Endothelial cell of umbilical vein (primary cell): Measurements from ENCODE around the gene LARP7. TPM values are rescaled to one million over a fixed set of nuclear protein-coding genes. Genes with fewer than 3 reads are reported as not detected.

Experiments used
- BruUV-seq: library from RNA; stranded (reverse); fragments of 400-500 nt; replicated peaks from 2 replicates; lab custom pipeline; 2021; lab: Mats Ljungman, UMichigan
- CTCF ChIA-PET: fragments of 300-600, 350-600 bp; sonication (Branson Sonifier 250); formaldehyde crosslinking; loops from one replicate; lab custom pipeline; 2021; ENCODE audit warnings: antibody characterized with exemption, inconsistent platforms; lab: Charles Lee
- POLR2A ChIA-PET: fragments of 300-600, 350-600 bp; sonication (Branson Sonifier 250); formaldehyde crosslinking; loops from one replicate; lab custom pipeline; 2021; ENCODE audit warnings: antibody characterized with exemption, inconsistent platforms; lab: Charles Lee
- DNase-seq: peaks from one replicate; pipeline ENCODE4 v3.0.0-alpha.2; 2011; ENCODE audit warnings: low read depth, low spot score
- FAIRE-seq: peaks from 2 replicates; lab custom pipeline; 2011; peaks lifted over from hg19 to GRCh38; lab: Jason Lieb, UNC
- H2AFZ ChIP-seq: 2 replicates; pipeline ENCODE4 v1.6.0; 2012; ENCODE audit warnings: low read depth, low read length, control low read depth, inconsistent platforms
- H3K27ac ChIP-seq: 2 replicates; pipeline ENCODE4 v1.5.1; 2011; ENCODE audit warnings: low read depth, mild to moderate bottlenecking, control low read depth, low read length, moderate library complexity; ENCODE audit not compliant: insufficient read depth
- H3K27me3 ChIP-seq, 2 experiments: 2 replicates each; pipeline versions ENCODE4 v1.6.0 to v1.6.1; 2011; ENCODE audit warnings: low read length in 2 of 2, mixed read lengths in 1 of 2; ENCODE audit not compliant: control insufficient read depth in 2 of 2, insufficient read depth in 2 of 2
- H3K36me3 ChIP-seq, 2 experiments: 2 replicates in 1 of 2; 3 replicates in 1 of 2; pipeline ENCODE4 v1.5.1; 2011; ENCODE audit warnings: low read length in 2 of 2, mild to moderate bottlenecking in 1 of 2, moderate library complexity in 1 of 2; ENCODE audit not compliant: control insufficient read depth in 2 of 2, insufficient read depth in 2 of 2; ENCODE audit errors: extremely low read depth in 1 of 2
- H3K4me1 ChIP-seq: 3 replicates; pipeline ENCODE4 v1.5.1; 2011; ENCODE audit warnings: mild to moderate bottlenecking, low read length; ENCODE audit not compliant: control insufficient read depth, insufficient read depth; ENCODE audit errors: extremely low read depth
- H3K4me2 ChIP-seq: 2 replicates; pipeline ENCODE4 v1.6.1; 2011; ENCODE audit warnings: low read length, control low read depth, mixed read lengths; ENCODE audit not compliant: insufficient read depth
- H3K4me3 ChIP-seq, 3 experiments: fragments of 200-600 bp in 1 of 3; sonication (generic), shearing (Covaris generic) in 1 of 3; replicated peaks in 1 of 3; 2 replicates each; pipeline ENCODE4 v1.5.1; 2011 to 2016; ENCODE audit warnings: control low read depth in 3 of 3, low read length in 3 of 3, mild to moderate bottlenecking in 2 of 3, inconsistent platforms in 1 of 3, low read depth in 1 of 3, moderate library complexity in 1 of 3; ENCODE audit not compliant: insufficient read depth in 1 of 3
- H3K79me2 ChIP-seq: 2 replicates; pipeline ENCODE4 v1.6.0; 2012; ENCODE audit warnings: low read length, inconsistent platforms; ENCODE audit not compliant: control insufficient read depth, insufficient read depth
- H3K9ac ChIP-seq: replicated peaks from 2 replicates; pipeline ENCODE3; 2011; ENCODE audit warnings: low read length, control low read depth; ENCODE audit not compliant: insufficient read depth; ENCODE audit errors: extremely low read depth
- H3K9me1 ChIP-seq: replicated peaks from 3 replicates; pipeline ENCODE4 v1.6.0; 2011; ENCODE audit warnings: mild to moderate bottlenecking, low read length; ENCODE audit not compliant: control insufficient read depth, insufficient read depth; ENCODE audit errors: extremely low read depth
- H3K9me3 ChIP-seq: replicated peaks from 2 replicates; pipeline ENCODE4 v1.5.1; 2012; ENCODE audit warnings: low read length, inconsistent platforms; ENCODE audit not compliant: control insufficient read depth, insufficient read depth
- H4K20me1 ChIP-seq: replicated peaks from 2 replicates; pipeline ENCODE3; 2011; ENCODE audit warnings: mild to moderate bottlenecking, low read length; ENCODE audit not compliant: control insufficient read depth, insufficient read depth; ENCODE audit errors: extremely low read depth
- CTCF ChIP-seq, 2 donors: IDR thresholded peaks; 1 replicate in 1 of 2; 2 replicates in 1 of 2; pipeline ENCODE4 v1.5.1; 2011; ENCODE audit warnings: low read length in 2 of 2, mild to moderate bottlenecking in 2 of 2, moderate library complexity in 2 of 2, control low read depth in 1 of 2, inconsistent platforms in 1 of 2, low read depth in 1 of 2; ENCODE audit not compliant: insufficient read depth in 1 of 2; ENCODE audit errors: extremely low read depth in 1 of 2
- EZH2 ChIP-seq: IDR thresholded peaks from 2 replicates; pipeline ENCODE4 v1.6.1; 2012; ENCODE audit warnings: borderline replicate concordance, low read depth, mild to moderate bottlenecking, moderate library complexity, low read length, inconsistent platforms; ENCODE audit not compliant: severe bottlenecking
- FOS ChIP-seq: IDR thresholded peaks from 2 replicates; pipeline ENCODE4 v1.6.1; 2011; ENCODE audit warnings: mild to moderate bottlenecking, low read length, moderate library complexity, borderline replicate concordance; ENCODE audit not compliant: insufficient read depth
- GATA2 ChIP-seq: IDR thresholded peaks from 2 replicates; pipeline ENCODE4 v1.7.0; 2011; ENCODE audit warnings: low read depth, mild to moderate bottlenecking, moderate library complexity, mixed read lengths, low read length; ENCODE audit not compliant: insufficient read length, insufficient read depth
- JUN ChIP-seq: IDR thresholded peaks from 2 replicates; pipeline ENCODE4 v1.6.1; 2011; ENCODE audit warnings: borderline replicate concordance, low read depth; ENCODE audit not compliant: insufficient read length, insufficient read depth
- MAX ChIP-seq: IDR thresholded peaks from 2 replicates; pipeline ENCODE4 v1.6.1; 2011; ENCODE audit not compliant: insufficient read depth, insufficient read length
- MYC ChIP-seq: IDR thresholded peaks from one replicate; pipeline ENCODE4 v1.6.1; 2011; ENCODE audit warnings: mild to moderate bottlenecking, low read depth, low read length
- POLR2A ChIP-seq: IDR thresholded peaks from 2 replicates; pipeline ENCODE4 v1.6.1; 2012; ENCODE audit warnings: low read depth, mild to moderate bottlenecking, control low read depth, low read length
- POLR2AphosphoS5 ChIP-seq: IDR thresholded peaks from 2 replicates; pipeline ENCODE4 v1.6.1; 2012; ENCODE audit warnings: low read depth, mild to moderate bottlenecking, control low read depth, low read length, moderate library complexity; ENCODE audit not compliant: insufficient read depth
- dilution Hi-C: fragments of 300-500 bp; cut with MboI; formaldehyde crosslinking; loops from one replicate; pipeline ENCODE4 v1.15.0; 2019; ENCODE audit warnings: low sequenced_read_pairs; ENCODE audit not compliant: extremely low pct_ligation_motif_present
- intact Hi-C: fragments of 100-400 bp; cut with micrococcal nuclease; formaldehyde crosslinking; loops from one replicate; pipeline ENCODE4 v1.10.0; 2022
- polyA plus RNA-seq, 4 experiments: library from polyadenylated mRNA; depleted of rRNA in 3 of 4; stranded (reverse) in 3 of 4; unstranded in 1 of 4; fragments of >200 nt; gene quantifications; 2 replicates each; pipeline versions ENCODE4 v1.2.1 to v1.2.3, GENCODE V29; 2011 to 2012; ENCODE audit warnings: missing spikeins in 1 of 4
- total RNA-seq: library from RNA; stranded (reverse); gene quantifications from 2 replicates; pipeline ENCODE4 v1.2.3, GENCODE V29; 2021

Gene LARP7
- total and polyA plus RNA-seq, 2 donors (not counting 3 experiments of a cell fraction or from before 2014, with no cell fraction given), result 6.9 to 35.1 TPM

GRCh38 chr4:112648263-112649054 lies 11.5 kb downstream of the LARP7 start:
- ChIA-PET POLR2A (no interaction called here), CTCF (interaction anchor here (1.0 to 1.2 kb wide), 2 partner anchors 11 to 117 kb away, joined by 3 to 4 read pairs; no protein-coding TSS in a partner anchor)
- Histone ChIP-seq H3K4me1 (no peaks in the 10 kb centered on the region), H3K9ac (no peak overlapping the region), H3K9me1 (no peaks in the 10 kb centered on the region), H3K36me3 (peaks cover 6 to 12% of the 10 kb centered on the region in 2 experiments), H3K27me3 (no peaks in the 10 kb centered on the region), H3K27ac (no peak overlapping the region), H3K79me2 (no peaks in the 10 kb centered on the region), H3K4me2 (no peak overlapping the region), H4K20me1 (no peaks in the 10 kb centered on the region), H2AFZ (no peak overlapping the region), H3K9me3 (no peaks in the 10 kb centered on the region), H3K4me3 (no peak overlapping the region)
- no peak for FAIRE-seq
- dilution Hi-C loops (no loop called here), intact Hi-C loops (no loop called here)
- no TSS peak for BruUV-seq
- TF ChIP-seq FOS (no peak), POLR2AphosphoS5 (no peak), EZH2 (no peak), JUN (no peak), MAX (no peak), MYC (no peak)
- no peak for DNase-seq

GRCh38 chr4:112649055-112649408 lies 12.1 kb downstream of the LARP7 start:
- ChIA-PET CTCF (interaction anchor here (1.0 kb wide), 1 partner anchor 11 kb away, joined by 3 read pairs; no protein-coding TSS in a partner anchor), POLR2A (no interaction called here)
- Histone ChIP-seq H3K27ac (no peak overlapping the region), H3K79me2 (no peaks in the 10 kb centered on the region), H4K20me1 (no peaks in the 10 kb centered on the region), H3K9ac (no peak overlapping the region), H3K4me2 (no peak overlapping the region), H3K36me3 (peaks cover 8 to 16% of the 10 kb centered on the region in 2 experiments), H3K4me3 (no peak overlapping the region), H3K9me3 (no peaks in the 10 kb centered on the region), H3K27me3 (no peaks in the 10 kb centered on the region), H3K9me1 (no peaks in the 10 kb centered on the region), H3K4me1 (no peaks in the 10 kb centered on the region), H2AFZ (no peak overlapping the region)
- BruUV-seq, result no TSS peak
- intact Hi-C loops (no loop called here), dilution Hi-C loops (no loop called here)
- no peak for FAIRE-seq
- DNase-seq, result no peak
- TF ChIP-seq MAX, result no peak
- TF ChIP-seq JUN, result no peak
- no peak for TF ChIP-seq POLR2A
- no peak for TF ChIP-seq EZH2
- no peak for TF ChIP-seq MYC
- TF ChIP-seq CTCF (IDR thresholded peaks at IDR 0.05; ENCODE audit: extremely low read depth in 1 of 2, insufficient read depth in 1 of 2, low read depth in 1 of 2, low read length in 2 of 2), result no peak
- TF ChIP-seq GATA2, result no peak
- TF ChIP-seq POLR2AphosphoS5, result no peak
- no peak for TF ChIP-seq FOS
